Retina (tissue), 1 donor: ENCODE results near the gene LARGE2.
A peak's percentile ranks its signal among the peaks of the same experiment; 100 is the strongest.

Experiments used
- DNase-seq: peaks from one replicate; pipeline ENCODE4 v3.0.0-alpha.2; 2016

Gene LARGE2

DNA sequence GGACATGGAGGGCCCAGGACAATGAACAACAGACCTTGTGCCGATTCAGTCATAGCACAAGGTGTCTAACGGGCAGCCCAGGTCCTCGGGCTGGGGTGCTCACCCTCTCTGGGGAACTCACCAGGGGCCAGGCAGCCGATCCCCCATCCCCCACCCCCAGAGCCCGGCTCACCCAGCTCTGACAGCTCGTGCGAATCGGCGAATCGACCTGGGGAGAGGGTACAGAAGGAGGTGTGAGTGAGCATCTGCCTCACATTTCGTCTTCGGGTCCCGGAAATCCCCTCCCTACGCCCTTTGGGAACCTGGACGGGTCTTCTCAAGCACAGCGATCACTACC is 5.2 kb upstream of the LARGE2 start:
- no peak for DNase-seq

DNA sequence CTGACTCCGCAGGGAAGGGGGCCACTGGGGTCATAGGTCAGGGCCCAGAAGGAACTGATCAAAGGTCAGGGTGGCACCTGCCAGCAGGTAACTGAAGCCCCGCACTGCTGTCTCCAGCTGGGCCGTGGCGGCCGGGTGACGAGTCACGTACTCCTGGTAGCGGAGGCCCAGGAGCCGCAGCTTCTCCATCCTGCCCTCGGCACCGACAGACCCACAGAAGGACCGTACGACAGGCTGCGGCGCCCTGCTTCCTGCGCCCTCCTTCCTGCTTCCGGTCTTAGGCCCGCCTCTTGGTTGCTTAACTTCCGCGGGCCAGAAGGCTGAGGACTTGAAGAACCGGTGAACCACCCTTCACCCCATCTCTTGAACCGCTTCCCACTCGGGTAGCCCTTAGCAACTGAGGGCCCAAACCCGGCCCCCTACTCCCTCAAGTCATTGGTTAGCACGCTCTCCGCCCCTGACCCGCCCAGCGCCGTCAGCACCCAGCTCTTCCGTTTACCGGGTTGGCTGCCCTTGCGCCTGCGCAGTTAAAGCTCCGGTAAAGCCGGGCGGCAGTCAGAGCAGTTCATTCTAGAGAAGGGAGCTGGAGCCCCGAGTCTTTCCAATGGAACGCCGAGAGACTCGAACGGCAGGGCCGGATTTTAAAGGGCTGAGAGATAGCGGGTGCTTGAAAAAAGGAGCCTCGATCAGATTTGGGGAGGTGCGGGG is 4.7 kb upstream of the LARGE2 start, which contains the start of gene PEX16:
PEX16 (minus strand) TSS at position 255 of the 708 bp plus-strand sequence; CDS start at position 189, 66 bp downstream.
- DNase-seq: peak; percentile 96

DNA sequence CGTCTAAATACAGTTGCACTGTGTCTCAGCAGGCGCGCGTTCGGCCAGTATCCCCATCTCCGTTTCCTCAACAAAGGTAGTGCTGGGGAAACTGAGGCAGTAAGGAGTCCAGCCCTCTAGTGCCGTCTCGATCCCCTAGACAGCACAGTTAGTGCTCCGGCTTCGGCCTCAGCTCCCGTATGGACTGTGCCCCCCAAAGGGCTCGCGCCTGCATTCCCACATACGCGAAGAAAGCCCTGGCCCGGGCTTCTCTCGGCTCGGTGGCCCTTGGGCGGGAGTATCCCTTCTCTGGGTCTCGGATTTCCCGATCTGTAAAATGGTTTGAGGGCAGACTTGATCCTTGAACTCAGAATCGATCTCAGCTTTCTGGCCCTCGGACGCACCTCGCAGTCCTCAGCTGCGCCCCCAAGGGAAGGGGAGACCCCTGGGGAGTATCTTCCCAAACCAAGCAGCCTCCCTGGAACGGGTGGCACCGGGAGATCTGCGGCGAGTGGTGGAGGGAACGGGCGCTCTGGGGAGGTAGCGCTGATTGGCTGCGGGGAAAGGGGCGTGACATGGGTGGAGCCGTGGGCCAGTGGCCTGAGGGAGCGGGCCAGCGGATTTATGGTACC is 4.0 kb upstream of the LARGE2 start:
- DNase-seq: peak; percentile 78

DNA sequence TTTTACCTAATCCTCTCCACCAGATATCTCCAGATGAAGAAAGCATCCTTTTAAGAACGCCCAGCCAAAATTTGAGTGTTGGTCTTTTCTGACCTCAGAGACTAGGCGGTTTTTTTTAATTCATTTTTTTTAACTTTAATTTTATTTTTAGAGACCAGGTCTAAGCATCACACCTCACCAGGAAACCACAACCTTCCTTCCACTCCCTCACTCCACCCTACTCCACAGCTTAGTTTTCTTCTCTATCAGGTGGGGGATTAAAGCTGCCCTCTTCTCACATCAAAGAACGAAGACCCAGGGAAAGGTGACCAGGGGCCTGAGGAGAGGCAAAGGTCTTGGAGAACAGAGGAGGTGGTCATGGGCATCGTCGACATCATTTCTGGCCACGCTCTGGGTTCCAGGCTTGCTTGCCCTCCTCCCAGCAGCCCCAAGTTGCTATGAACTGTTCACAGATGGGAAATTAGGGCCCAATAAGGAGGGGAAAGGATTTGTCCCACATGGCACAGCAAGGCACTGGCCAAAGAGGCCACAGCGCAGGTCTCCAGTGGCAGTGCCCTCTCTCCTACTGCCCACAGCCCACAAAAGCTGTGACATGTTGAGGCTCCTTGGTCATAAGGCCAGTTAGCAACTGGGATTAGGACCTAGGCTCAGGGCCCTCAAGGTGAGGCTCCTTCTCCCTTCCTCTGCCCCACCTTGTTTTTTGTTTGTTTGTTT is 3.3 kb upstream of the LARGE2 start:
- DNase-seq: no peak

DNA sequence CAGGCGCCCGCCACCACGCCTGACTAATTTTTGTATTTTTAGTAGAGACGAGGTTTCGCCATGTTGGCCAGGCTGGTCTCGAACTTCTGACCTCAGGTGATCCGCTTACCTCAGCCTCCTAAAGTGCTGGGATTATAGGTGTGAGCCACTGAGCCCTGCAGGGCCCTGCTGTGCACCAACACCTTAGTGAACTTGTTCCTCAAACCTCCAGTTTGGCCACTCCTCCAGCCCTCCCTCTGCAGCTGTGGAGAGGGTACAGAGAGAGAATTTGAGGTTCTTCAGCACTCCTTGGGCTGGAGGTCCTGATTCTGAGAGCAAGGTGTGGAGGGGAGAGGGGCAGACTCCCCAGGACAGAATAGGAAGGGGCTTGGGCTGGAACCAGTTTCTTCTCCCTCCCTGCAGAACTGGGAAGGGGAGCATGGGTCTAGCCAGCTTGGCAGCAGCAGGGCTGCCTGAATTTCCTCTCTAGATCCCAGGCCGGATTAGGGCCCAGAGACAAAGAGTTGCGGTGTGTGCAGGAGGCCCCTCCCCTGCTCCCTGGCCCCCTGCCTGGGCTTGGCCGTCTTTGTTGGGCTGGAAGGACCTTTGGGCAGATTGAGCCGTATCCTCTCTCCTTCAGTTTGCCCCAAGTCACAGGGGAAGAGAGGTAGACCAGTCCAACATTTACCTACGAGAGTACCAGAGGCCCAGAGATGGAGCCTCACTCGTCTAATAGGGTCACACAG is 2.5 kb upstream of the LARGE2 start:
- no peak for DNase-seq

DNA sequence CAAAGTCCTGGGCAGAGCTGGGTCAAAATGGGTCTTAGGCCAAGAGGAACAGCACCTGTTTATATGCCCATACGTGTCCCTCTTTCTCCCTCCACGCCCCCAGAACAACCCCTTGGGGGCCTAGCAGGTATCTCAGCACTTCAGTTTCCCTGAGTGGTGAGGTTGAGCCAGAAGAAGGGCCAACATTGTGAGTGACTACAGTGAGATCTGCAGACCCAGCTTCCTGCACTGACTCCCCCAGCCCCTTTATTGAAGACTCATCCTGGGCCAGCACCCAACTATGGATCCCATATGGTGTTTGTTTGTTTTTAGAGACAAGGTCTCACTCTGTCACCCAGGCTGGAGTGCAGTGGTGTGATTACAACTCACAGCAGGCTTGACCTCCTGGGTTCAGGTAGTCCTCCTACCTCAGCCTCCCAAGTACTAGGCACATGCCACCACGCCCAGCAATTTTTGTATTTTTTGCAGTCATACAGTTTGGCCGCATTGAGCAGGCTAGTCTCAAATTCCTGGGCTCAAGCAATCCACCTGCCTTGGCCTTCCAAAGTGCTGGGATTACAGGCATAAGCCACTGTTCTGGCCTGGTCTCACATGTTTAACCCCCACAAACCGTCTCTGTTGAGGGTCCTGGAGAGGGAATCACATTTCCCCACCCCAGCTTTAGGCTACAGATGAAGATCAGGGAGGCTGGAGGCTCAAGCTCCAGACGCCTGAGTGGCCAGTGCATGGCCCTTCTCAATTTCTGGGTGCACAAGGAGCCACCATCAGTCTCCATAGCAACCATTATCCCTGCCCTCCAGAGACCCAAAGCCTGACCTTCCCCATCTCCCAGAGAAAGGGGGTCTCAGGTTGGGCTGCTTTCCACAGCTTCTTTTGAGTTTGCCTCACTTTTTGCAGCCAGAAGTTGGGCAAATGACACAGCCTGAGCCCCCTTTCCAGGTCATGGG is 1.7 kb upstream of the LARGE2 start:
- DNase-seq: no peak

DNA sequence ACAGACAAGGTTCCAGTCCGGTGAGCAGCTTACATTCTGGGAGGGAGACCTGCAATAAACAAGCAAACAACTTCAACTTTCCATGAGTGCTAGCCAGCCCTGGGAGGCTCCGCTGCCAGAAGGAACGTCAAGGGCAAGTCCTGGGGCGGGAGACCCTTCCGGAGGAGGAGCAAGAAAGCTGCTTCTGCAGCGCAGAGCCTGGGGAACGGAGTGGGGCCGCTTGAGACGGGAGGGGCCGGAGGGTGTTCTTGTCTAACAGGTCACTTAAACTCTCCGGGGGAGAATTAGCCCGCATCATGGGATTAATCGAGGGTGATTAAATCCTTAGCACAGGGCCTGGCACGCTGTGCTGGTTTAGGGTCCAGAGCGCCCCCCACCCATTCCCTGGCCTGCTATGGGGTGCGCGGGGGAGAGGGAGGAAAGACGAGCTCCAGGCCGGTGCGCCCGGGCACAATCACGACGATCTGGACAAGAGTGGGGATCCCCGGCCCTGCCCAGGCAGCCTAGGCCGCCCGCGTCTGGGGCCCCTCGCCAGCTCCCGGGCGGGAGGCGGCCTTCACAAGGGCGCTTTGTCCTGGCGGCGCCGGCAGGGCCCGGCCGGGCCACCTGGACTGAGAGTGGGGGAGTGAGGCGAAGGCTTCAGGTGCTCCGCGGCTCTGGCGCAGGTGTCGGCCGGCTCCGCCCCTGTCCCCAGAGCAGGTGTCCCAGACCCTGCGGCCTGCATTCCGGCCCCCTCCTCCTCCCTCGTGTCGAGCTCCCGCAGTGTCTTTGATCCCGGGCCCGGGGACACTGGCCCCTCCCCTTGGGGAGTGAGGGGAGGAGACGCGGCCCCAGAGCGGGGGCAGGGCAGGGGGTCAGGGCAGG is 663 bp upstream of the LARGE2 start:
- DNase-seq: peak; percentile 66

DNA sequence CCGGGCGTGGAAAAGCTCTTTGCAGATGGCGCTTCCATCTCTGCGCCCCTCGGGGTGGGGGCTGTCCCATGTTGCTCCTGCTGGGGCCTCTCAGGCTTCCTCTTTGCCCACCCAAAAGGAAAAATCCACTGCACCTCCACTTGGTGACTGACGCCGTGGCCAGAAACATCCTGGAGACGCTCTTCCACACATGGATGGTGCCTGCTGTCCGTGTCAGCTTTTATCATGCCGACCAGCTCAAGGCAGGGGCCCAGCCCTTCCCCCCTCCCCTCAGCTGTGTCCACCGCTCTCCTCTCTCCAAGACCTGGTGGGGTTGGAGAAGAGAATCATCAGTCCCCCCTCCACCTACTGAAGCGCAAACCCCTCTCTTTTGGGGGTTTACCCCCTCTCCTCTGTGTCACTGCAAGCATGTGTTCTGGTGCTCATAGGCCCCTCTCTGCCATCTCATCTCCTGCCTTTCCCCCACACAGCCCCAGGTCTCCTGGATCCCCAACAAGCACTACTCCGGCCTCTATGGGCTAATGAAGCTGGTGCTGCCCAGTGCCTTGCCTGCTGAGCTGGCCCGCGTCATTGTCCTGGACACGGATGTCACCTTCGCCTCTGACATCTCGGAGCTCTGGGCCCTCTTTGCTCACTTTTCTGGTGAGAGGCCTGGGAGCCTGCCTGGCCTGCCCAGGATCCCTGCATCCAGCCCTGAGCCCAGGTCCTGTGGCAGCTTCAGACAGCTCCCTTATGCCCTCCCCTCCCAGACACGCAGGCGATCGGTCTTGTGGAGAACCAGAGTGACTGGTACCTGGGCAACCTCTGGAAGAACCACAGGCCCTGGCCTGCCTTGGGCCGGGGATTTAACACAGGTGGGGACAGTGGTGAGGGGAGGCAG is 1.8 kb downstream of the LARGE2 start:
- DNase-seq: no peak

DNA sequence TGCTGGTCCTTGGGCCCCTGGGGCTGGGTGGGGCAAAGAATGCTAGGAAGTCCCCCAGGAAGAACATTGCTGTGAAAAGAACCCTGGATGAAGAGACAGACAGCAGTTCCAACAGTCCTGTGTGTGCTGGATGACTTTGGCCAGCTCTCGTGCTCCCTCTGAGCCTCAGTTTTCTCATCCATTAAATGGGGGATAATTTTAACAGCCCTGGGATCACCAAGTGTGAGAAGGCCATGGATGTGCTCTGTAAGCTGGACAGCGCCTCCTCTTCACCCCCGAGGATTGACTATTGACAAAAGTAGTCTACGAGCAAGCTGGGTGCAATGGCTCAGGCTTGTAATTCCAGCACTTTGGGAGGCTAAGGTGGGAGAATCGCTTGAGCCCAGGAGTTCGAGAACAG is 2.5 kb downstream of the LARGE2 start:
- no peak for DNase-seq

DNA sequence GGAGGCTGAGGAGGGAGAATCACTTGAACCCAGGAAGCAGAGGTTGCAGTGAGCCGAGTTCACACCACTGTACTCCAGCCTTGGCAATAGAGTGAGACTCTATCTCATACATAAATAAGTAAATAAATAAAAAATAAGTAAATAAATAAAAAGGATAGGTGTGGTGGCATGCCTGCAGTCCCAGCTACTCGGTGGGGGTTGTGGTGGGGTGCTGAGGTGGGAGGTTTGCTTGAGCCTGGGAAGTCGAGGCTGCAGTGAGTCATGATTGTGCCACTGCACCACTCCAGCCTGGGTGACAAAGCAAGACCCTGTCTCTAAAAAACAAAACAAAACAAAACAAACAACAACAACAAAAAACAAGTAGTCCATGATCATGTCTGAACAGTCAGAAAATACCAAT is 3.1 kb downstream of the LARGE2 start:
- no peak for DNase-seq

DNA sequence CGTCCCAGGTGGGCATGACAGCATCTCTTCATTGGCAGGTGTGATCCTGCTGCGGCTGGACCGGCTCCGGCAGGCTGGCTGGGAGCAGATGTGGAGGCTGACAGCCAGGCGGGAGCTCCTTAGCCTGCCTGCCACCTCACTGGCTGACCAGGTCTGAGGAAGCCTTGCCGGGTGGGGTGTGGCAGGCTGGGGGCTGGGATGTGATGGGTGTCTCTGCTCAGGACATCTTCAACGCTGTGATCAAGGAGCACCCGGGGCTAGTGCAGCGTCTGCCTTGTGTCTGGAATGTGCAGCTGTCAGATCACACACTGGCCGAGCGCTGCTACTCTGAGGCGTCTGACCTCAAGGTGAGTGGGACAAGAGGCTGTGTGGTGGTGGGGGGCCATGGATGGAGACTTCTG is 3.5 kb downstream of the LARGE2 start:
- no peak for DNase-seq

DNA sequence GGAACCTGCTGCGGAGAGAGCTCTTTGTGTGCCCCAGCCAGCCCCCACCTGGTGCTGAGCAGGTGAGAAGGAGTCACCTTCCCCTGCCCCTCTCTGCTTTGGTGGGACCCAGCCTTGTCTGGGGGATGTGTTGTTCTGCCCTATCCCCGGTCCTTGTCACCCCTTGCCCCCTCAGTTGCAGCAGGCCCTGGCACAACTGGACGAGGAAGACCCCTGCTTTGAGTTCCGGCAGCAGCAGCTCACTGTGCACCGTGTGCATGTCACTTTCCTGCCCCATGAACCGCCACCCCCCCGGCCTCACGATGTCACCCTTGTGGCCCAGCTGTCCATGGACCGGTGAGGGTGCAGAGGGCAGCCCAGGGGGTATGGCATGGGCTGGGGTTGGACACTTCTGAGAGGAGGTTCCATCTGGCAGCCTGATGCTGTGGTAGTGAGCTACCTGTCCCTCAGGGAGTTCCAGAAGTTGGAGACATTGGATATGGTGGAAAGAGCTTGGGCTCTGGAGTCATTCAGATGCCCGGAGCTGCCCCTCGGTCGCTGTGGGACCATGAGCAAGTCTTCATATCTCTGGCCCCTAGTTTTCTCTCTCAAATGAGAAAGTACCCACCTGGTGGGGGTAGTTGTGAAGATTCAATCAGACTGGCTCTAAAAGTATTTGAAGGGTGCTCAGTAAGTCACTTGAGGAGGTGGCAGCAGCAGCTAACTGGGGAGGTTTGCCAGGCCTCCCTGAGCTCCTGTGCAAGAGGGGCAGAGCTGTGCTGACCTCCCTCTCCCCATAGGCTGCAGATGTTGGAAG is 4.3 kb downstream of the LARGE2 start:
- no peak for DNase-seq

DNA sequence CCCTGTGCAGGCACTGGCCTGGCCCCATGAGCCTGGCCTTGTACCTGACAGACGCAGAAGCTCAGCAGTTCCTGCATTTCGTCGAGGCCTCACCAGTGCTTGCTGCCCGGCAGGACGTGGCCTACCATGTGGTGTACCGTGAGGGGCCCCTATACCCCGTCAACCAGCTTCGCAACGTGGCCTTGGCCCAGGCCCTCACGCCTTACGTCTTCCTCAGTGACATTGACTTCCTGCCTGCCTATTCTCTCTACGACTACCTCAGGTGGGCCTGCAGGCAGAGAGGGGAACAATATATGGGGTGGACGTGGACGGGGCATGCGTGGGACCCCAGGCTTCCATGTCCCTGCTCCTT is 4.9 kb downstream of the LARGE2 start:
- no peak for DNase-seq

DNA sequence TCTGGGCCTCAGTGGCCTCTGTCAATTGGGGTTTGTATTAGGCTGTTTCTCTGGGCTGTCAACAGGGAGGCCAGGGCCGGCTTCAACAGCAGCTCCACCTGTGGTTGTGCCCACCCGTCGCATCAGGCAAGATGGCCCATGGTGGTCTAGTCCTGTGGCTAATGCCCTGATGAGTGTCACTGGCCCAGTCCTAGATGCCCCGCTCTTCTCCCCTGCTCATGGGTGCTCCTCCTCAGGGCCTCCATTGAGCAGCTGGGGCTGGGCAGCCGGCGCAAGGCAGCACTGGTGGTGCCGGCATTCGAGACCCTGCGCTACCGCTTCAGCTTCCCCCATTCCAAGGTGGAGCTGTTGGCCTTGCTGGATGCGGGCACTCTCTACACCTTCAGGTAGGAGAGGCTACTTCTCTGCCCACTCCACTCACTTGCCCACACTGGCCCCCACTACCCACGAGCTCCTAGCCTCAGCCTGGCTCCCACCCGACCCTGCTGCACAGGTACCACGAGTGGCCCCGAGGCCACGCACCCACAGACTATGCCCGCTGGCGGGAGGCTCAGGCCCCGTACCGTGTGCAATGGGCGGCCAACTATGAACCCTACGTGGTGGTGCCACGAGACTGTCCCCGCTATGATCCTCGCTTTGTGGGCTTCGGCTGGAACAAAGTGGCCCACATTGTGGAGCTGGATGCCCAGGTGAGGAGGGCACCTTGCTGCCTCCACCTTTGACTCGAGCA is 5.4 kb downstream of the LARGE2 start:
- no peak for DNase-seq

DNA sequence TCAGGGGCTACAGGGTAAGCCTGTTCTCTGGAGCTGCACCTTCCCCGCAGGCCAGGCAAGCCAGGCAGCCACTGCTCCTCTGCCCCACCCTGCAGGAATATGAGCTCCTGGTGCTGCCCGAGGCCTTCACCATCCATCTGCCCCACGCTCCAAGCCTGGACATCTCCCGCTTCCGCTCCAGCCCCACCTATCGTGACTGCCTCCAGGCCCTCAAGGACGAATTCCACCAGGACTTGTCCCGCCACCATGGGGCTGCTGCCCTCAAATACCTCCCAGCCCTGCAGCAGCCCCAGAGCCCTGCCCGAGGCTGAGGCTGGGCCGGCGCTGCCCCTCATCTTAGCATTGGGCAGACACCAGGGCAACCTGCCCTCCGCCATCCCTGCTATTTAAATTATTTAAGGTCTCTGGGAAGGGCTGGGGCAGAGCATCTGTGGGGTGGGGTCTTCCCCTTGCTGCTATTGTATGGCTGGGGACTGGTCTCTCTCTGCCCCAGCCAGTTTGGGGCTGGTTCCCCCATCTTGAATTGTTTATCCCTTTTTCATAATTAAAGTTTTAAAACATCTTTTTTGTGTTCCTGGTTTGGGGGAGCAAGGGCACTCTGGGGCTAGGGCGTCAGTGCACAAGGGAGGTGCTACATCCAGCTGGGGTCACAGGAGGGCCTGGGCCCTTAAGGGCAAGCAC is 6.2 kb downstream of the LARGE2 start:
- DNase-seq: no peak

DNA sequence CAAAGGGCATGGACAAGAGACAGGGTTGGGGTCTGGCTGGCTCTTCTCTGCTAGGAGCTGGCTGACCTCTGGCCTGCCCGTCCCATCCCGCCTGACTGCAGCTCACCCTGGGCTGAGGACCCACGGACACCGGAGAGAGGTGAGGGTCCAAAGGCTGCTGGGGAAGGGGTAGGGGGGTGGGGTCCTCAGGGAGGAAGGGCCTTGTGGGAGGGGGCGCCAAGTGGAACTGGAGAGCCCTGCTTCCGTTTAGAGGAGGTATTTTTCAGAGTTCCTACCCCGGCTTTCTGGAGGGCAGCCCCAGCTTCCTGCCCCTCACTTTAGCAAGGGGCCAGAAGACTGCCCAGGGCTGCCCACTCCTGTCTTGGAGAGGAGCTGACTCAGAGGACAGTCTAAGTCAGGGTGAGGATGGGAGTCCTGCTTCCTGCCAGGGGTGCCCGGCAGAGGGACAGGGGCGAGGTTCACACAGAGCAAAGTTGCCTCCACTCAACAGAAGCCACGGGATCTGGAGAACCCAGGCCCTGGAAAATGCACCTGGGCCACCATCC is 7.1 kb downstream of the LARGE2 start:
- no peak for DNase-seq

DNA sequence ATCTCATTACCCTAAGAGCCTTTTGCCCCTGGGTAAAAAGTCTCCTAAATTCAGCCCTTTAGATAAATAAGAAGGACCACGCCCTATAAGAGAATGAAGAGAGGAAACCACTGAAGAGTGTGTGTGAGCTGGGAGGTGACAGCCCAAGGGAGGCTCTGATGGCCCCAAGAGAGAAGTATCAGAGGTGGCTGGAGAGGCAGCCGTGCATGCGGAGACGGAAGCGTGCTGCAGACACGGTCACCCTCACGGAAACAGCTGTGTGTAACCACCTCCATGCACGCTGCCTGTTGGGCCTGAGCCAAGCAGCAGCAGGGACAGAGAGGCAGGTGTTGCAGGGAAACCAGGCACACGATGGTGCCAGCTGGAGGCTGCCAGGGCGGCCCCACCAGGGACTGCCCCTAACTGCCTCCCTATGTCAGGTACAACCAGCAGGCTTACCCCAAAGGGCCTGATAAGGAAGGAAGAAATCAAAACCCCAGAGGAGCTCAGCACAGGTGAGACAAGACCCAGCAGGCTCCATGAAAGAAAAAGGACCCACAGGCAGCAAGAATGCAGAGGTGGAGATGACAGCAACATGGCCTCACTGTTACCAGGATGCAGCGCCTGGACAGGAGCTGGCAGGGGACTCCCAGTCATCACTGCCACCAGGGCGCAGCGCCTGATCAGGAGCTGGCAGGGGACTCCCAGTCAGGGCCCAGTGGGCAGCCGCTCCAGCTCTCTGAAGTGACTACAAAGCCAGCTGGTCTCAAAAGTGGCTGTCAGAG is 7.8 kb downstream of the LARGE2 start:
- DNase-seq: no peak
